Activated naive CD4-positive, alpha-beta T cell treated with anti-CD3 and anti-CD28 coated beads, Interleukin-2, amount 50 U/mL, for 24 hours (primary cell): ENCODE data around the gene ACVR2B.
"Not testable (repeated sequence)": the region's sequence is repeated elsewhere in the genome, so short reads cannot be mapped to it uniquely, and the experiment has no call there.

ENCODE experiments used
- H3K27ac Mint-ChIP-seq: one replicate; pipeline ENCODE4 v1.8.0; 2021; ENCODE audit warnings: mild to moderate bottlenecking, mixed read lengths
- H3K27me3 Mint-ChIP-seq: one replicate; pipeline ENCODE4 v1.8.0; 2021; ENCODE audit warnings: mixed read lengths
- H3K36me3 Mint-ChIP-seq: one replicate; pipeline ENCODE4 v1.8.0; 2021; ENCODE audit warnings: mixed read lengths
- H3K4me1 Mint-ChIP-seq: one replicate; pipeline ENCODE4 v1.8.0; 2021; ENCODE audit warnings: mixed read lengths
- H3K4me3 Mint-ChIP-seq: one replicate; pipeline ENCODE4 v1.8.0; 2021; ENCODE audit warnings: mild to moderate bottlenecking, mixed read lengths
- H3K9me3 Mint-ChIP-seq: one replicate; pipeline ENCODE4 v1.8.0; 2021; ENCODE audit warnings: mixed read lengths

Gene ACVR2B

DNA sequence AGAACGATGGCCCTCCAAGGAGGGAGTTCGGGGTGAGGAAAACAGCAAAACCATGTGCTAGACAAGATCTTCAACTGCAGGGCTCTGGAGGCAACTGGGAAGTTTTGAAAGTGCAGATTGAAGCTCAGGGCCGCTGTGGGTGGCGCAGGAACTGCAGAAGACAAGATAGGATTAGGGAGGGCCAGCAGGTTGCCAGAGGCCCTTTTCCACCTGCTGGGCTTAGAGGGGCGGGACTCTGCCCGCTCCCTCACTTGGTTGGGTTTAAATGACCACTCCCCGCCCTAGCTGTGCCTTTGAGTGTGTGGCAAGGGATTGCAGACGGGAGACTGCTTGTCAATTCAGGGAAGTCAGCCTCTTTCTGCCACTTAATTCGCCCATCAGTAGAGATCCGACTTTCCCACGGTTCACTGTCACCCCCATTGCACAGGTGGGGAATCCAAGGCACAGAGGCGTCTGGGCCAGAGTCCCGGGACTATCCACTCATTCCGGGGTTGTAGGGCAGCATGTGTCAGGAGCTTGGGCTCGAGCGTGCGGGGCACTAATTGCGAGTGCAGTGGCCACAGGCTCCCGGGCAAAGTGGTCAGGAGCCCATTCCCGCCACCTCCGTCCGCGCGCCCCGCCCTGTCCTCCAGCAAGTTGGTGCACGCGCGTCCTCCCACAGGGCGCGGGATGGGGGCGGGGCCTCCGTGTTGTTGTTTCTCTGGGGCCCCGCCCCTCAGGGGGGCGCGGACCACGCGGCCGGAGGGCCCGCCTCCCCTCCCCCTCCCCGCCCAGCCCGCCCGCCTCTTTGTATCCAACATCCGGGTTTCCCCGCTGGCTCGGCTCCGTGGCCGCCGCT, at the start of gene ACVR2B:
Gene ACVR2B, plus strand, starts transcription at position 816 of the 838 bp plus-strand sequence. CDS start 433 bp downstream, outside the sequence.
- peaks cover 15% of the 10 kb centered on the region for H3K4me1 Mint-ChIP-seq
- no peaks in the 10 kb centered on the region for H3K9me3 Mint-ChIP-seq
- no peaks in the 10 kb centered on the region for H3K27me3 Mint-ChIP-seq
- H3K36me3 Mint-ChIP-seq, result no peaks in the 10 kb centered on the region
- H3K27ac Mint-ChIP-seq, result peak within 1 kb of the TSS; percentile 96
- H3K4me3 Mint-ChIP-seq, result peak within 1 kb of the TSS; percentile 97

DNA sequence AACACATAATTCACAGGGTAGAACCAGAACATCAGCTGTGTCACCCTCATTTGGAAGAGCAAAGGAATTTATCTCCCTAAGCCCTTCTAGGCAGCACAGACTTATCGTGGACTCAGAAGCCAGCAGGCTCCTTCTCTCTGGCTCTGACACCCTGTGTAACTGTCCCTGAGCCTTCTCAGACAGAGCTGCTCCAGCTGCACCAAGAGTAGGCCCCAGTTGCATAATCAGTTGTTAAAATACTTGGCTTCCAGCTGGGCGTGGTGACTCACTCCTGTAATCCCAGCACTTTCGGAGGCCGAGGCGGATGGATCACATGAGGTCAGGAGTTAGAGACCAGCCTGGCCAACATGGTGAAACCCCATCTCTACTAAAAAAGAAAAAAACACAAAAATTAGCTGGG, 49.4 kb upstream of the ACVR2B start:
- Mint-ChIP-seq H3K4me3 (no peak overlapping the region), H3K9me3 (no peaks in the 10 kb centered on the region), H3K27ac (no peak overlapping the region), H3K36me3 (peaks cover 7% of the 10 kb centered on the region), H3K4me1 (no peaks in the 10 kb centered on the region), H3K27me3 (no peaks in the 10 kb centered on the region)

DNA sequence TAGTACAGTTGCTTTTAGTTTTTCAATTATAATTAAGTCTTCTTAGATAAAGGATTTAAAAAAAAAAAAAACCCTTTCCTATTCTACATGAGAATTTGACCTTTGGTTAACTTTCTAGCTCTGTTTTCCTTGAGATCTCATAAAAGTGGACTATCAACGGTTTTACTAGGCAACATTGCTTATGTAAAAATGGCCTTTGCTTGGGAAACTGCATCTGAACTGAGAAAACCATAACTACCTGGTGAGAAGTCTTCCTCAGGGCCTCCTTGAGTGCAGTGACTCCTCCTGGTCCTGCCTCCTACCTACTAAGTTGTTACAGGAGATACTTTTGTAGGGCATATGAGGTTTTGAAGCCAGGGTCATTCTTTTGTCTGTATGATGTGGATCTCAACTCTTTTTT, 42.1 kb upstream of the ACVR2B start:
- Mint-ChIP-seq H3K4me1 (no peaks in the 10 kb centered on the region), H3K4me3 (no peak overlapping the region), H3K9me3 (no peaks in the 10 kb centered on the region), H3K36me3 (no peaks in the 10 kb centered on the region), H3K27ac (no peak overlapping the region), H3K27me3 (no peaks in the 10 kb centered on the region)

- H3K9me3 Mint-ChIP-seq, H3K27ac Mint-ChIP-seq, H3K4me3 Mint-ChIP-seq, H3K36me3 Mint-ChIP-seq, H3K27me3 Mint-ChIP-seq: not testable (repeated sequence)
- peaks cover 24% of the 10 kb centered on the region for H3K4me1 Mint-ChIP-seq
Measured at GRCh38 chr3:38420758-38421157, 32.9 kb upstream of the ACVR2B start.

GRCh38 chr3:38421679-38422336, 31.9 kb upstream of the ACVR2B start:
- H3K9me3 Mint-ChIP-seq, result no peaks in the 10 kb centered on the region
- H3K27ac Mint-ChIP-seq, result no peak overlapping the region
- H3K4me1 Mint-ChIP-seq, result peaks cover 34% of the 10 kb centered on the region
- no peaks in the 10 kb centered on the region for H3K36me3 Mint-ChIP-seq
- no peaks in the 10 kb centered on the region for H3K27me3 Mint-ChIP-seq
- no peak overlapping the region for H3K4me3 Mint-ChIP-seq

DNA sequence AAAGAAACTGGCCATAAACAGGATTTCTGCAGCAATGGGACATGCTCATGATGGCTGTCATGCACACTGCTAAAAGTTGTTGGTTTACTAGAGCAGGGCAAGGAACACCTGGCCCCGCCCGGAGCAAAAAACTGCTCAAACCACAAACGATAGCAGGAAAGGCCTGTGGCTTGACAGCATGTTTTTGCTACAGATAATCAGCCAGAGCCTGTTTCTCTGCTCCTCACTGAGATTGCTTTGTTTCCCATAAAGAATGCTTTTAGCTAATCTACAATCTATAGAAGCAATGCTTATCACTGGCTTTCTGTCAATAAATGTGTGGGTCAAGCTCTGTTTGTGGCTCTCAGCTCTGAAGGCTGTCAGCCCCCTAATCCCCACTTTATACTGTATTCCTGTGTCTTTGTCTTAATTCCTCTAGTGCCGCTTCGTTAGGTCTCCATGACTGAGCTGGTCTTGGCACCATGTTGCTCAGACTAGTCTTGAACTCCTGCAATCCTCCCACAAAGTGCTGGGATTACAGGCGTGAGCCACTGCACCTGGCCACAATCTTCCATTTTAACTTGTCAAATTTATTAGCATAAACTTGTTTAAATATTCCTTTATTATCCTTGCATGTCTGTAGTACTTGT, 26.8 kb upstream of the ACVR2B start:
- not testable (repeated sequence) for H3K4me3 Mint-ChIP-seq, H3K27ac Mint-ChIP-seq, H3K36me3 Mint-ChIP-seq, H3K9me3 Mint-ChIP-seq, H3K27me3 Mint-ChIP-seq
- peaks cover 44% of the 10 kb centered on the region for H3K4me1 Mint-ChIP-seq

- peaks cover 21% of the 10 kb centered on the region for H3K9me3 Mint-ChIP-seq
- H3K4me1 Mint-ChIP-seq, result peaks cover 19% of the 10 kb centered on the region
- H3K27me3 Mint-ChIP-seq, H3K27ac Mint-ChIP-seq, H3K36me3 Mint-ChIP-seq, H3K4me3 Mint-ChIP-seq: not testable (repeated sequence)
Measured at GRCh38 chr3:38432871-38433658, 20.6 kb upstream of the ACVR2B start.

DNA sequence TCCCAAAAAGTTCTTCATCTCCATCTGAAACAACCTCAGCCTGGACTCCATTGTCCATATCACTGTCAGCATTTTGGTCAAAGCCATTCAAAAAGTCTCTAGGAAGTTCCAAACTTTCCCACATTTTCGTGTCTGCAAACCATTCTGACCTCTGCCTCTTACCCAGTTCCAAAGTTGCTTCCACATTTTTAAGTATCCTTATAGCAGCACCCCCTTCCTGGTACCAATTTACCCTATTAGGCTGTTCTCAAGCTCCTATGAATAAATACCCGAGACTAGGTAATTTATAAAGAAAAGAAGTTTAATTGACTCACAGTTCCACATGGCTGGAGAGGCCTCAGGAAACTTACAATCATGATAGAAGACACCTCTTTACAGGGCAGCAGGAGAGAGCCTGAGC, 20.0 kb upstream of the ACVR2B start:
- not testable (repeated sequence) for H3K27me3 Mint-ChIP-seq, H3K27ac Mint-ChIP-seq, H3K36me3 Mint-ChIP-seq, H3K4me3 Mint-ChIP-seq
- peaks cover 21% of the 10 kb centered on the region for H3K9me3 Mint-ChIP-seq
- peaks cover 15% of the 10 kb centered on the region for H3K4me1 Mint-ChIP-seq

DNA sequence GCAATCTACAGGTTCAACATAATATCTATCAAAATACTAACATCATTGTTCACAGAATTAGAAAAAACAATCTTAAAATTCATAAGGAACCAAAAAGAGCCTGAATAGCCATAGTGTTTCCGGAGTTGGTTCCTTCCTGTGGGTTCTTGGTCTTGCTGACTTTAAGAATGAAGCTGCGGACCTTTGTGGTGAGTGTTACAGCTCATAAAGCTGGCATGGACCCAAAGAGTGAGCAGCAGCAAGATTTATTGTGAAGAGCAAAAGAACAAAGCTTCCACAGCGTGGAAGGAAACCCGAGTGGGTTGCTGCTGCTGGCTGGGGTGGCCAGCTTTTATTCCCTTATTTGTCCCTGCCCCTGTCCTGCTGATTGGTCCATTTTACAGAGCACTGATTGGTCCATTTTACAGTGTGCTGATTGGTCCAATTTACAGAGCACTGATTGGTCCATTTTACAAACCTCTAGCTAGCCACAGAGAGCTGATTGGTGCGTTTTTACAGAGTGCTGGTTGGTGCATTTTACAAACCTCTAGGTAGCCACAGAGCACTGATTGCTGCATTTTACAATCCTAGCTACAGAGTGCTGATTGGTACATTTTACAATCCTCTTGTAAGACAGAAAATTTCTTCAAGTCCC, 15.1 kb upstream of the ACVR2B start:
- H3K27me3 Mint-ChIP-seq, H3K4me1 Mint-ChIP-seq, H3K27ac Mint-ChIP-seq, H3K36me3 Mint-ChIP-seq, H3K4me3 Mint-ChIP-seq: not testable (repeated sequence)
- peaks cover 15% of the 10 kb centered on the region for H3K9me3 Mint-ChIP-seq

GRCh38 chr3:38443205-38443604, 10.5 kb upstream of the ACVR2B start:
- not testable (repeated sequence) for H3K9me3 Mint-ChIP-seq, H3K4me3 Mint-ChIP-seq, H3K4me1 Mint-ChIP-seq, H3K36me3 Mint-ChIP-seq, H3K27me3 Mint-ChIP-seq, H3K27ac Mint-ChIP-seq

DNA sequence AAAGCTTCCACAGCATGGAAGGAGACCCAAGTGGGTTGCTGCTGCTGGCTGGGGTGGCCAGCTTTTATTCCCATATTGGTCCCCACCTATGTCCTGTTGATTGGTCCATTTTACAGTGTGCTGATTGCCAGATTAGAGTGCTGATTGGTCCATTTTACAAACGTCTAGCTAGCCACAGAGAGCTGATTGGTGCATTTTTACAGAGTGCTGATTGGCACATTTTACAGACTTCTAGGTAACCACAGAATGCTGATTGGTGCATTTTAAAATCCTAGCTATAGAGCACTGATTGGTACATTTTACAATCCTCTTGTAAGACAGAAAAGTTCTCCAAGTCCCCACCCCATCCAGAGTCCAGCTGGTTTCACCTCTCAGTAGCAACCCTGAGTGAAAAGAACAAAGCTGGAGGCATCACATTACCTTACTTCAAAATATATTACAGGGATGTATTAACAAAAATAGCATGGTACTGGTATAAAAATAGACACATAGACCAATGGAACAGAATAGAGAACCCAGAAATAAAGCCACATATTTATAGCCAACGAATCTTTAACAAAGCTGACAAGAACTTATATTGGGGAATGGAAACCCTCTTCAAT, 7.5 kb upstream of the ACVR2B start:
- Mint-ChIP-seq H3K9me3 (no peaks in the 10 kb centered on the region), H3K27ac (no peak overlapping the region), H3K4me3 (no peak overlapping the region), H3K36me3 (no peaks in the 10 kb centered on the region), H3K4me1 (no peaks in the 10 kb centered on the region), H3K27me3 (no peaks in the 10 kb centered on the region)

DNA sequence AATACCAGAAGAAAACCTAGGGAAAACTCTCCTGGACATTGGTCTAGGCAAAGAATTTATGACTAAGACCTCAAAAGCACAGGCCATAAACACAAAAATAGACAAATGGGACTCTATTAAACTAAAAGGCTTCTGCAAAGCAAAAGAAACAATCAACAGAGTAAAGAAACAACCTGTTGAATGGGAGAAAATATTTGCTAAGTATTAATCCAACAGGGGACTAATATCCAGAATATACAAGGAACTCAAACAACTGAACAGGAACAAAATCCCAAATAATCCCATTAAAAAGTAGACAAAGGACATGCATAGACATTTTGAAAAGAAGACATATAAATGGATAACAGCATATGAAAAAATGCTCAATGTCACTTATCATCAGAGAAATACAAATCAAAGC, 6.9 kb upstream of the ACVR2B start:
- Mint-ChIP-seq H3K4me3 (no peak overlapping the region), H3K9me3 (no peaks in the 10 kb centered on the region), H3K4me1 (no peaks in the 10 kb centered on the region), H3K27ac (no peak overlapping the region), H3K27me3 (no peaks in the 10 kb centered on the region), H3K36me3 (no peaks in the 10 kb centered on the region)

DNA sequence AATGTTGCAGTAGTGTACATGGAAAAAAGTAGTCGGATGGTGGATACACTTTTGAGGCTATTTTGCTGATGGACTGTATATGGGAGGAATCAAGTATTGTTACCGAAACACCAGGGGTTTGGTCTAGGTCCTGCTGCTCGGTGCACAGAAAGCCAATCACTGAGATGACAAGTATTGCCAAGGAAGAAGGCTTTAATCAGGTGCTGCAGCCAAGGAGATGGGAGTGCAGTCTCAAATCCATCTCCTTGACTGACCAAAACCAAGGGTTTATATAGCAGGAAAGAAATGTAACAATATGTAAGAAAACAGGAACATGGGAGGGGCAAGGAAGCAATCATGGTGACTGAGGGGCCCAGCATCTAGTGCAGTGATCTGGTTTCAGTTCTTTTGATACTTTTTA, 2.8 kb upstream of the ACVR2B start:
- no peaks in the 10 kb centered on the region for H3K9me3 Mint-ChIP-seq
- H3K4me3 Mint-ChIP-seq, result no peak overlapping the region
- H3K27ac Mint-ChIP-seq, result no peak overlapping the region
- H3K36me3 Mint-ChIP-seq, result no peaks in the 10 kb centered on the region
- H3K4me1 Mint-ChIP-seq, result peaks cover 15% of the 10 kb centered on the region
- H3K27me3 Mint-ChIP-seq, result no peaks in the 10 kb centered on the region

DNA sequence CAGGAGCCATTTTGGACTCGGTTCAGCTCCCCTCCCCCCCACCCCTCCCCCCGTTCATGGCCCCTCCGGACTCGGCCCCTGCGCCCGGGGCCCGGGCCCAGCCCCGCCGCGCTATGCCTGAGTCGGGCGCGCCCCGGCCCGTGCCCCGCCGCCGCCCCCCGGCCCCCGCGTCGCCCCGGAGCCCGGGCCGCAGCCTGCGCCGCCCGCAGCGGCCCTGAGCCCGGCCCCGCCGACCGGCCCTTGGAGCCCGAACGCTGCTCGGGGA, 155 bp downstream of the ACVR2B start:
- peaks cover 15% of the 10 kb centered on the region for H3K4me1 Mint-ChIP-seq
- no peaks in the 10 kb centered on the region for H3K9me3 Mint-ChIP-seq
- H3K36me3 Mint-ChIP-seq, result no peaks in the 10 kb centered on the region
- no peaks in the 10 kb centered on the region for H3K27me3 Mint-ChIP-seq
- H3K27ac Mint-ChIP-seq, result no peak overlapping the region
- no peak overlapping the region for H3K4me3 Mint-ChIP-seq

GRCh38 chr3:38454178-38454883, 641 bp downstream of the ACVR2B start:
- Mint-ChIP-seq H3K4me1 (peaks cover 15% of the 10 kb centered on the region), H3K9me3 (no peaks in the 10 kb centered on the region)

More at GRCh38 chr3:38454178-38454883, 641 bp downstream of the ACVR2B start:
- peak overlapping the region; percentile 96 for H3K27ac Mint-ChIP-seq
- no peaks in the 10 kb centered on the region for H3K27me3 Mint-ChIP-seq
- H3K36me3 Mint-ChIP-seq, result no peaks in the 10 kb centered on the region
- peak overlapping the region; percentile 97 for H3K4me3 Mint-ChIP-seq
